ENCODE results near the gene TMEM141. TPM values are rescaled to one million over a fixed set of nuclear protein-coding genes. Genes with fewer than 3 reads are reported as not detected.
A peak's percentile ranks its signal among the peaks of the same experiment; 100 is the strongest.

The TMEM141 gene
- total and polyA plus RNA-seq, 2 donors (not counting 1 experiment from before 2014, with no cell fraction given): 43.3 to 56.5 TPM

DNA sequence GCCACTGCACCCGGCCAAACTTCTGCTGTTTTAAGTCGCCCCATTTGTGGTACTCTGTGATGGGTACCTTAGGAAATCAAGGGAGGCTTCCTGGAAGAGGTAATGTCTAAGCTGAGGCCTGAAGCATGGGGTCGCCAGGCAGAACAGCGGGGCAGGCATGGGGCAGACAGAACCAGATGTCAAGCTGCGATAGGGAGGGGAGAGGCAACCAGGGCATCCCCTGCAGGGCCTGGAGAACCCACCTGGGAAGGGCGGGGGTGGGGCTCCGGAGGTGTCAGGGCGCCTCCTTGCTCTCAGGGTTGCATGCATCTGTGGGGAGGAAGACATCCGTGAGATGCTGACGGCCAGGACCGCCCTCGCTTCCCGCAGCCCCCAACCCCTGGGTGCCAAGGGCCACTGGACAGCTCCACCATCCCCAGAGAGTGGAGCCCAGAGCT lies 29.6 kb upstream of the TMEM141 start:
- H3K4me1 ChIP-seq (ENCODE audit: control insufficient read depth, extremely low read depth, insufficient read depth, low read length): no peaks in the 10 kb centered on the region
- no peak for DNase-seq (ENCODE audit: low read depth in 2 of 2)
- peaks cover 3% of the 10 kb centered on the region for H3K27me3 ChIP-seq (ENCODE audit: control insufficient read depth, insufficient read depth, low read length)
- no peak overlapping the region for H2AFZ ChIP-seq (ENCODE audit: low read length)
- TF ChIP-seq EZH2 (IDR thresholded peaks at IDR 0.05; ENCODE audit: low read length, missing control alignments): no peak
- TF ChIP-seq, protein P1, sequence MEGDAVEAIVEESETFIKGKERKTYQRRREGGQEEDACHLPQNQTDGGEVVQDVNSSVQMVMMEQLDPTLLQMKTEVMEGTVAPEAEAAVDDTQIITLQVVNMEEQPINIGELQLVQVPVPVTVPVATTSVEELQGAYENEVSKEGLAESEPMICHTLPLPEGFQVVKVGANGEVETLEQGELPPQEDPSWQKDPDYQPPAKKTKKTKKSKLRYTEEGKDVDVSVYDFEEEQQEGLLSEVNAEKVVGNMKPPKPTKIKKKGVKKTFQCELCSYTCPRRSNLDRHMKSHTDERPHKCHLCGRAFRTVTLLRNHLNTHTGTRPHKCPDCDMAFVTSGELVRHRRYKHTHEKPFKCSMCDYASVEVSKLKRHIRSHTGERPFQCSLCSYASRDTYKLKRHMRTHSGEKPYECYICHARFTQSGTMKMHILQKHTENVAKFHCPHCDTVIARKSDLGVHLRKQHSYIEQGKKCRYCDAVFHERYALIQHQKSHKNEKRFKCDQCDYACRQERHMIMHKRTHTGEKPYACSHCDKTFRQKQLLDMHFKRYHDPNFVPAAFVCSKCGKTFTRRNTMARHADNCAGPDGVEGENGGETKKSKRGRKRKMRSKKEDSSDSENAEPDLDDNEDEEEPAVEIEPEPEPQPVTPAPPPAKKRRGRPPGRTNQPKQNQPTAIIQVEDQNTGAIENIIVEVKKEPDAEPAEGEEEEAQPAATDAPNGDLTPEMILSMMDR (conservative IDR thresholded peaks at IDR 0.05 in 1 of 2, IDR thresholded peaks at IDR 0.05 in 1 of 2; ENCODE audit: low read depth in 1 of 2, low read length in 2 of 2): no peak
- H3K79me2 ChIP-seq (ENCODE audit: control insufficient read depth, insufficient read depth, low read length): no peaks in the 10 kb centered on the region
- H3K9me3 ChIP-seq (ENCODE audit: control insufficient read depth, insufficient read depth, low read depth, low read length): no peaks in the 10 kb centered on the region
- no peaks in the 10 kb centered on the region for H4K20me1 ChIP-seq (ENCODE audit: control insufficient read depth, extremely low read depth, insufficient read depth, low read length)
- H3K4me3 ChIP-seq (replicated peaks in 1 of 4; ENCODE audit: control extremely low read depth in 1 of 4, insufficient read depth in 1 of 4, low read depth in 3 of 4, low read length in 4 of 4): no peak overlapping the region
- no peaks in the 10 kb centered on the region for H3K36me3 ChIP-seq (ENCODE audit: control insufficient read depth, insufficient read depth, low read length)
- no peak overlapping the region for H3K9ac ChIP-seq (ENCODE audit: insufficient read depth, low read length)
- H3K4me2 ChIP-seq (ENCODE audit: extremely low read depth, insufficient read depth, low read length): no peak overlapping the region
- H3K27ac ChIP-seq (ENCODE audit: insufficient read depth, low read length): no peak overlapping the region

DNA sequence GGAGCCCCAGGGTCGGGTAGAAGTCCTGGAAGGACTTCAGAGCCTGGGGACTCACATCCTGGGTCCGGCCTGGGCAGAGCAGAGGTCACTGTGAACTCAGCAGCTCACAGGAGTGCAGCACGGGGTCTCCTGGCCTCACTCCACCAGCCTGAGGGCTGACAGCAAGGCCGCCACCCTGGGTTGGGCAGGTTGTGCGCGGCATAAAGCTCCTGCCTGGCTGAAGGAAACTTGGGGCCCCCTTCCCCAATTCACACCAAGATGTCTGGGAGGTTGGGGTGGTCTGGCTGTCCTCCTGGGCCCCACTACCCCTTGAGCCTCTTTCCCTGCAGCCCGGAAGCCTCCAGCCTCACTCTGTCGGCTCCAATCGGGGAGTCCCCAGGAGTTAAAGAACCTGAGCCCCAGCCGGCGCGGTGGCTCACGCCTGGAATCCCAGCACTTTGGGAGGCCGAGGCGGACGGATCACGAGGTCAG lies 28.9 kb upstream of the TMEM141 start:
- DNase-seq (ENCODE audit: low read depth in 2 of 2): no peak
- H3K36me3 ChIP-seq (ENCODE audit: control insufficient read depth, insufficient read depth, low read length): no peaks in the 10 kb centered on the region
- no peaks in the 10 kb centered on the region for H3K79me2 ChIP-seq (ENCODE audit: control insufficient read depth, insufficient read depth, low read length)
- H3K9ac ChIP-seq (ENCODE audit: insufficient read depth, low read length): no peak overlapping the region
- H3K27ac ChIP-seq (ENCODE audit: insufficient read depth, low read length): no peak overlapping the region
- no peaks in the 10 kb centered on the region for H4K20me1 ChIP-seq (ENCODE audit: control insufficient read depth, extremely low read depth, insufficient read depth, low read length)
- no peak overlapping the region for H3K4me3 ChIP-seq (replicated peaks in 1 of 4; ENCODE audit: control extremely low read depth in 1 of 4, insufficient read depth in 1 of 4, low read depth in 3 of 4, low read length in 4 of 4)
- no peaks in the 10 kb centered on the region for H3K4me1 ChIP-seq (ENCODE audit: control insufficient read depth, extremely low read depth, insufficient read depth, low read length)
- H2AFZ ChIP-seq (ENCODE audit: low read length): no peak overlapping the region
- H3K9me3 ChIP-seq (ENCODE audit: control insufficient read depth, insufficient read depth, low read depth, low read length): no peaks in the 10 kb centered on the region
- H3K4me2 ChIP-seq (ENCODE audit: extremely low read depth, insufficient read depth, low read length): no peak overlapping the region
- peaks cover 3% of the 10 kb centered on the region for H3K27me3 ChIP-seq (ENCODE audit: control insufficient read depth, insufficient read depth, low read length)
- TF ChIP-seq, protein P1 (conservative IDR thresholded peaks at IDR 0.05 in 1 of 2, IDR thresholded peaks at IDR 0.05 in 1 of 2; ENCODE audit: low read depth in 1 of 2, low read length in 2 of 2): no peak
- no peak for TF ChIP-seq EZH2 (IDR thresholded peaks at IDR 0.05; ENCODE audit: low read length, missing control alignments)

DNA sequence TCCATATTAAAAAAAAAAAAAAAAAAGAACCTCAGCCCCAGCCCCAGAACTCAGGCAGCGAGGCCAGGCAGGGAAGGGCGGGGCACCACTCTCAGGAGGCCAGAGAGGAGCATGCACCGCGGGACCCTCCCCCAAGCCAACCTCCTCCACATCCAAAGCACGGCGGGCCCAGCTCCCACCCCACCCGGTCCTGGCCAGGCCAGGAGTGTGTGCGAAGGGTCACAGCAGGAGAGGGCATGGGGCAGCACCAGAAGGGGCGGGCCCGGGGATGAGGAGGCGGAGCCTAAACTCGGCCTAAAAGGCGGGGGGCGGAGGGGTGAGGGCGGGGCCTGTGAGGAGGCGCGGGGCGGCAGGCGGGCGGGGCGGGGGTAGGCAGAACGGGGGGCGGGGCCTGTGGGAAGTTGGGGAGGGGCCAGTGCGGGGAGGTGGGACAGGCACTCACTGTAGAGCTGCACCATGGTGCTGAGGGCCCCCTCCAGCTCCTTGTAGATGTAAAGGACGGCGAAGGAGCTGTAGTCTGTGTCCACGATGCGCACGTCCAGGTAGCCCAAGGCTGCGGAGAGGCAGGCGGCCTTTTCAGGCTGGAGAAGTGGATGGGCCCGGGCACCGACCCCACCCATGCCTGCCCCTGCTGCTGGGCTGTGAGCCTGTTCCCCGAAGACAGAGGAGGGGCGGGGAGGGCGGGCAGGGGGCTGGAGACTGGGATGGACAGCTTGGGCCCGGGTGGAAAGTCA lies 28.1 kb upstream of the TMEM141 start:
- Histone ChIP-seq H3K4me1 (ENCODE audit: control insufficient read depth, extremely low read depth, insufficient read depth, low read length) (no peaks in the 10 kb centered on the region), H3K79me2 (ENCODE audit: control insufficient read depth, insufficient read depth, low read length) (no peaks in the 10 kb centered on the region), H4K20me1 (ENCODE audit: control insufficient read depth, extremely low read depth, insufficient read depth, low read length) (no peaks in the 10 kb centered on the region), H3K4me2 (ENCODE audit: extremely low read depth, insufficient read depth, low read length) (no peak overlapping the region), H3K27ac (ENCODE audit: insufficient read depth, low read length) (no peak overlapping the region), H3K27me3 (ENCODE audit: control insufficient read depth, insufficient read depth, low read length) (peaks cover 7% of the 10 kb centered on the region), H2AFZ (ENCODE audit: low read length) (no peak overlapping the region), H3K9me3 (ENCODE audit: control insufficient read depth, insufficient read depth, low read depth, low read length) (no peaks in the 10 kb centered on the region), H3K36me3 (ENCODE audit: control insufficient read depth, insufficient read depth, low read length) (no peaks in the 10 kb centered on the region), H3K9ac (ENCODE audit: insufficient read depth, low read length) (no peak overlapping the region), H3K4me3 (replicated peaks in 1 of 4; ENCODE audit: control extremely low read depth in 1 of 4, insufficient read depth in 1 of 4, low read depth in 3 of 4, low read length in 4 of 4) (no peak overlapping the region)
- DNase-seq (ENCODE audit: low read depth in 2 of 2): peak; percentile 13 to 20
- no peak for TF ChIP-seq EZH2 (IDR thresholded peaks at IDR 0.05; ENCODE audit: low read length, missing control alignments)
- TF ChIP-seq, protein P1 (conservative IDR thresholded peaks at IDR 0.05 in 1 of 2, IDR thresholded peaks at IDR 0.05 in 1 of 2; ENCODE audit: low read depth in 1 of 2, low read length in 2 of 2): no peak

Measured in fibroblast of lung (primary cell).